IMR-90 (cell line): ENCODE measurements around the gene ATP6V0A4. TPM values are rescaled to one million over a fixed set of nuclear protein-coding genes. Genes with fewer than 3 reads are reported as not detected.

ENCODE experiments used
- ATAC-seq: fragments of 200-7000 bp; cut with Tn5 transposase; 2 replicates; pipeline ENCODE4 v1.9.1; 2020; ENCODE audit warnings: low read depth, mild to moderate bottlenecking, moderate library complexity
- BruUV-seq: library from RNA; stranded (reverse); fragments of 400-500 nt; replicated peaks from 2 replicates; lab custom pipeline; 2021; lab: Mats Ljungman, UMichigan
- CTCF ChIA-PET: fragments of 300-600 bp; formaldehyde crosslinking; extraction: SDS; loops from one replicate; lab custom pipeline; 2021; ENCODE audit warnings: antibody characterized with exemption; lab: Yijun Ruan, JAX
- POLR2A ChIA-PET: fragments of 300-600 bp; sonication (Branson Sonifier 250); formaldehyde crosslinking; loops from one replicate; lab custom pipeline; 2022; ENCODE audit warnings: antibody characterized with exemption; ENCODE audit not compliant: unreplicated experiment; lab: Charles Lee
- DNase-seq: peaks from one replicate; pipeline ENCODE4 v3.0.0; 2013
- H2AFZ ChIP-seq: replicated peaks from 2 replicates; pipeline ENCODE3; 2013; ENCODE audit warnings: low read length, mild to moderate bottlenecking; ENCODE audit not compliant: poor library complexity
- H2AK5ac ChIP-seq: 2 replicates; pipeline ENCODE4 v1.6.1; 2013; ENCODE audit warnings: low read depth, low read length, inconsistent platforms
- H2AK9ac ChIP-seq: replicated peaks from 2 replicates; pipeline ENCODE3; 2013; ENCODE audit warnings: mild to moderate bottlenecking, low read depth, low read length, moderate library complexity; ENCODE audit not compliant: poor library complexity
- H2BK120ac ChIP-seq: 2 replicates; pipeline ENCODE4 v1.6.1; 2013; ENCODE audit warnings: low read depth, low read length, inconsistent platforms
- H2BK15ac ChIP-seq: 3 replicates; pipeline ENCODE4 v1.6.1; 2013; ENCODE audit warnings: low read depth, low read length, inconsistent platforms
- H2BK20ac ChIP-seq: 2 replicates; pipeline ENCODE4 v1.6.1; 2013; ENCODE audit warnings: low read depth, mild to moderate bottlenecking, inconsistent platforms, low read length, moderate library complexity
- H2BK5ac ChIP-seq: 2 replicates; pipeline ENCODE4 v1.6.1; 2013; ENCODE audit warnings: mild to moderate bottlenecking, low read depth, low read length, inconsistent platforms; ENCODE audit not compliant: poor library complexity, severe bottlenecking
- H3K14ac ChIP-seq: replicated peaks from 2 replicates; pipeline ENCODE4 v1.6.1; 2013; ENCODE audit warnings: low read depth, low read length, inconsistent platforms
- H3K18ac ChIP-seq: 2 replicates; pipeline ENCODE4 v1.6.1; 2013; ENCODE audit warnings: low read depth, low read length, control low read depth
- H3K23ac ChIP-seq: 2 replicates; pipeline ENCODE4 v1.6.1; 2013; ENCODE audit warnings: low read depth, low read length, inconsistent platforms
- H3K27ac ChIP-seq: 2 replicates; pipeline ENCODE4 v1.5.1; 2013; ENCODE audit warnings: mild to moderate bottlenecking, control low read depth, low read length; ENCODE audit not compliant: insufficient read depth
- H3K27me3 ChIP-seq: 2 replicates; pipeline ENCODE4 v1.6.1; 2013; ENCODE audit warnings: low read length; ENCODE audit not compliant: control insufficient read depth, insufficient read depth
- H3K36me3 ChIP-seq: 2 replicates; pipeline ENCODE4 v1.6.1; 2013; ENCODE audit warnings: low read length, mixed read lengths; ENCODE audit not compliant: control insufficient read depth, insufficient read depth
- H3K4ac ChIP-seq: 2 replicates; pipeline ENCODE4 v1.6.1; 2013; ENCODE audit warnings: low read depth, low read length, inconsistent platforms
- H3K4me1 ChIP-seq: 2 replicates; pipeline ENCODE4 v1.6.1; 2013; ENCODE audit warnings: low read length, mixed read lengths; ENCODE audit not compliant: control insufficient read depth, insufficient read depth
- H3K4me2 ChIP-seq: 2 replicates; pipeline ENCODE4 v1.6.1; 2013; ENCODE audit warnings: low read depth, mild to moderate bottlenecking, control low read depth, low read length, moderate library complexity
- H3K4me3 ChIP-seq: 2 replicates; pipeline ENCODE4 v1.5.1; 2013; ENCODE audit warnings: low read depth, mild to moderate bottlenecking, control low read depth, low read length, moderate library complexity; ENCODE audit not compliant: insufficient read depth
- H3K56ac ChIP-seq: 2 replicates; pipeline ENCODE4 v1.6.1; 2013; ENCODE audit warnings: low read length, inconsistent platforms; ENCODE audit not compliant: insufficient read depth; ENCODE audit errors: extremely low read depth
- H3K79me1 ChIP-seq, 2 experiments: 2 replicates each; pipeline ENCODE4 v1.6.1; 2013; ENCODE audit warnings: low read length in 2 of 2, inconsistent platforms in 1 of 2, low read depth in 1 of 2
- H3K9ac ChIP-seq: 2 replicates; pipeline ENCODE4 v1.6.1; 2013; ENCODE audit warnings: low read depth, low read length, control low read depth
- H3K9me1 ChIP-seq: 2 replicates; pipeline ENCODE4 v1.6.1; 2013; ENCODE audit warnings: low read length, inconsistent platforms; ENCODE audit not compliant: insufficient read depth
- H3K9me3 ChIP-seq: 2 replicates; pipeline ENCODE4 v1.6.1; 2013; ENCODE audit warnings: low read length; ENCODE audit not compliant: control insufficient read depth, insufficient read depth
- H4K20me1 ChIP-seq: 2 replicates; pipeline ENCODE4 v1.6.1; 2013; ENCODE audit warnings: low read length, inconsistent platforms; ENCODE audit not compliant: insufficient read depth
- H4K5ac ChIP-seq: 2 replicates; pipeline ENCODE4 v1.6.1; 2013; ENCODE audit warnings: mild to moderate bottlenecking, low read depth, low read length, control low read depth
- H4K8ac ChIP-seq, 2 experiments: 2 replicates each; pipeline ENCODE4 v1.6.1; 2013; ENCODE audit warnings: low read depth in 2 of 2, low read length in 2 of 2, control low read depth in 1 of 2, inconsistent platforms in 1 of 2
- H4K91ac ChIP-seq: 2 replicates; pipeline ENCODE4 v1.6.1; 2013; ENCODE audit warnings: low read depth, low read length, inconsistent platforms; ENCODE audit not compliant: insufficient read depth
- BHLHE40 ChIP-seq: fragments of 150-350 bp; IDR thresholded peaks from 2 replicates; pipeline ENCODE4 v1.6.1; 2016; ENCODE audit warnings: mild to moderate bottlenecking, low read depth, low read length
- CEBPB ChIP-seq: IDR thresholded peaks from 2 replicates; pipeline ENCODE4 v1.6.1; 2012; ENCODE audit warnings: low read depth, low read length, improper control_type of control experiment
- CHD1 ChIP-seq: IDR thresholded peaks from 2 replicates; pipeline ENCODE4 v1.6.1; 2012; ENCODE audit warnings: low read depth, low read length, improper control_type of control experiment
- CTCF ChIP-seq: conservative IDR thresholded peaks from 2 replicates; pipeline ENCODE4 v1.5.1; 2012; ENCODE audit warnings: mild to moderate bottlenecking, low read depth, low read length, improper control_type of control experiment
- ELK1 ChIP-seq: fragments of 150-350 bp; IDR thresholded peaks from 2 replicates; pipeline ENCODE4 v1.6.1; 2016; ENCODE audit warnings: low read depth, mild to moderate bottlenecking, low read length, moderate library complexity, borderline replicate concordance
- FOS ChIP-seq: fragments of 150-350 bp; IDR thresholded peaks from 2 replicates; pipeline ENCODE4 v1.6.1; 2016; ENCODE audit warnings: low read depth, low read length
- MAFK ChIP-seq: IDR thresholded peaks from 2 replicates; pipeline ENCODE4 v1.6.1; 2012; ENCODE audit warnings: low read depth, low read length, improper control_type of control experiment
- MXI1 ChIP-seq: IDR thresholded peaks from 2 replicates; pipeline ENCODE4 v1.6.1; 2012; ENCODE audit warnings: low read depth, mild to moderate bottlenecking, low read length, moderate library complexity, borderline replicate concordance
- NFE2L2 ChIP-seq: fragments of 150-350 bp; IDR thresholded peaks from 2 replicates; pipeline ENCODE4 v1.6.1; 2016; ENCODE audit warnings: low read depth, mild to moderate bottlenecking, low read length
- POLR2A ChIP-seq: IDR thresholded peaks from 2 replicates; pipeline ENCODE4 v1.6.1; 2012; ENCODE audit warnings: mild to moderate bottlenecking, low read depth, low read length
- RAD21 ChIP-seq: IDR thresholded peaks from 2 replicates; pipeline ENCODE4 v1.6.1; 2012; ENCODE audit warnings: low read length, improper control_type of control experiment
- RCOR1 ChIP-seq: IDR thresholded peaks from 2 replicates; pipeline ENCODE4 v1.6.1; 2012; ENCODE audit warnings: mild to moderate bottlenecking, low read length, improper control_type of control experiment; ENCODE audit not compliant: insufficient replicate concordance
- RFX5 ChIP-seq: IDR thresholded peaks from 2 replicates; pipeline ENCODE4 v1.8.0; 2012; ENCODE audit warnings: low read depth, mild to moderate bottlenecking, low read length, moderate library complexity
- SMC3 ChIP-seq: fragments of 150-350 bp; IDR thresholded peaks from 2 replicates; pipeline ENCODE4 v1.6.1; 2016; ENCODE audit warnings: low read depth, mild to moderate bottlenecking, antibody characterized with exemption, low read length, moderate library complexity
- WGBS, 2 experiments: methylation state at CpG; one replicate each; pipeline versions ENCODE4 v1.1.5 to v1.1.7; 2013; ENCODE audit warnings: missing lambda C conversion rate in 2 of 2; ENCODE audit not compliant: insufficient read length in 1 of 2; ENCODE audit errors: extremely low coverage in 2 of 2; 5-methylcytosine and 5-hydroxymethylcytosine counted together
- dilution Hi-C: fragments of 300-500 bp; cut with HindIII; formaldehyde crosslinking; loops from one replicate; pipeline ENCODE4 v1.14.3; 2018; ENCODE audit warnings: low sequenced_read_pairs; ENCODE audit not compliant: unreplicated experiment
- in situ Hi-C: fragments of 300-500 bp; cut with MboI; formaldehyde crosslinking; loops from 3 replicates; pipeline ENCODE4 v1.14.3; 2019; ENCODE audit warnings: low sequenced_read_pairs, inconsistent platforms, mixed read lengths
- intact Hi-C: fragments of 100-400 bp; cut with micrococcal nuclease; formaldehyde crosslinking; loops from 2 replicates; pipeline ENCODE4 v1.10.0; 2022
- polyA plus RNA-seq, 3 experiments: library from polyadenylated mRNA; depleted of rRNA; stranded (reverse); fragments of >200 nt; gene quantifications; 2 replicates each; pipeline ENCODE4 v1.2.3, GENCODE V29; 2012; ENCODE audit warnings: low replicate concordance in 1 of 3
- total RNA-seq: library from RNA; depleted of rRNA; stranded (reverse); fragments of >200 nt; gene quantifications from 2 replicates; pipeline ENCODE4 v1.2.3, GENCODE V29; 2012
- TF ChIP-seq, protein P1 (sequence below): fragments of 150-350 bp; IDR thresholded peaks from 2 replicates; pipeline ENCODE4 v1.6.1; 2017; ENCODE audit warnings: mild to moderate bottlenecking, antibody characterized with exemption, low read length, low read depth

ATP6V0A4 gene
- total and polyA plus RNA-seq, 2 of the 4 experiments (the other 2 are of a cell fraction): 0.05 to 0.18 TPM

DNA sequence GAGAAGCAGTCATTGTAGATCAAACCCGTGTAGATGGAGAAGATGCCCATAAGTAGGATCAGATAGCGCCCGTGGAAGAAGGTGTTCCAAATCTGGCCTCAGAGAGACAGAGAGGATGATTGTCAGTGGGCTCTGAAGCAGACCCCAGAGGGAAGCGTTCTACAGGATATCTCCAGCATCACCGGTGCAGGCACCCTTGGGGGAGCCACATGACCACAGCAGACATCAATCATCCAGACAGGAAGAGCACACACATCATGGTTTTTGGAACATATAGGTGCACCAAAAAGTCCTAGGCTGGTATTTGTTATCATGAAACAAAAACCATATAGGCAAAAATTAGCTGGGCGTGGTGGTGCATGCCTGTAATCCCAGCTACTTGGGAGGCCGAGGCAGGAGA, 52.8 kb downstream of the ATP6V0A4 start:
- H2AFZ ChIP-seq: no peak overlapping the region
- H3K4me2 ChIP-seq: no peak overlapping the region
- no TSS peak for BruUV-seq
- H2AK9ac ChIP-seq: no peak overlapping the region
- no peak overlapping the region for H3K27ac ChIP-seq
- CTCF ChIA-PET: no interaction called here
- no peak for ATAC-seq
- H3K56ac ChIP-seq: no peak overlapping the region
- peaks cover 3% of the 10 kb centered on the region for H3K27me3 ChIP-seq
- no peak overlapping the region for H3K4ac ChIP-seq
- no peak overlapping the region for H2BK20ac ChIP-seq
- H4K8ac ChIP-seq: no peak overlapping the region
- H2BK15ac ChIP-seq: no peak overlapping the region
- no peak for DNase-seq
- dilution Hi-C loops (no loop called here), in situ Hi-C loops (loop anchor here (25.0 kb wide), 1 partner anchor 1133 kb away; no protein-coding TSS in a partner anchor), intact Hi-C loops (no loop called here)
- H3K14ac ChIP-seq: no peak overlapping the region
- H2AK5ac ChIP-seq: no peak overlapping the region
- H2BK5ac ChIP-seq: no peak overlapping the region
- no peaks in the 10 kb centered on the region; the same call in 1 of the 2 replicates for H3K9me1 ChIP-seq
- H4K91ac ChIP-seq: no peak overlapping the region
- no peaks in the 10 kb centered on the region for H3K4me1 ChIP-seq
- TF ChIP-seq CTCF: no peak
- no peak for TF ChIP-seq CHD1
- no peak for TF ChIP-seq RAD21
- no peak for TF ChIP-seq MXI1
- TF ChIP-seq MAFK: no peak
- no peak for TF ChIP-seq BHLHE40
- TF ChIP-seq FOS: no peak
- no peak for TF ChIP-seq POLR2A
- no peak for TF ChIP-seq RCOR1
- TF ChIP-seq NFE2L2: no peak
- TF ChIP-seq, protein P1, sequence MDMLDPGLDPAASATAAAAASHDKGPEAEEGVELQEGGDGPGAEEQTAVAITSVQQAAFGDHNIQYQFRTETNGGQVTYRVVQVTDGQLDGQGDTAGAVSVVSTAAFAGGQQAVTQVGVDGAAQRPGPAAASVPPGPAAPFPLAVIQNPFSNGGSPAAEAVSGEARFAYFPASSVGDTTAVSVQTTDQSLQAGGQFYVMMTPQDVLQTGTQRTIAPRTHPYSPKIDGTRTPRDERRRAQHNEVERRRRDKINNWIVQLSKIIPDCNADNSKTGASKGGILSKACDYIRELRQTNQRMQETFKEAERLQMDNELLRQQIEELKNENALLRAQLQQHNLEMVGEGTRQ: no peak
- no peak for TF ChIP-seq ELK1
- TF ChIP-seq CEBPB: no peak
- no peak for TF ChIP-seq RFX5
- TF ChIP-seq SMC3: no peak
- no peak overlapping the region for H3K9ac ChIP-seq
- no peak overlapping the region for H3K23ac ChIP-seq
- H3K18ac ChIP-seq: no peak overlapping the region
- H3K36me3 ChIP-seq: no peaks in the 10 kb centered on the region
- H4K5ac ChIP-seq: no peak overlapping the region
- H4K20me1 ChIP-seq: no peaks in the 10 kb centered on the region
- no peak overlapping the region for H2BK120ac ChIP-seq
- 20% methylated on average over 1 of the region's 7 CpGs; no CpG with 5 or more reads in 1 of the 2 experiments for WGBS, 2 experiments
- no peaks in the 10 kb centered on the region for H3K79me1 ChIP-seq
- no peaks in the 10 kb centered on the region for H3K9me3 ChIP-seq
- POLR2A ChIA-PET: no interaction called here
- no peak overlapping the region for H3K4me3 ChIP-seq
